ENCODE results near the gene DCTN1. TPM values are rescaled to one million over a fixed set of nuclear protein-coding genes. Genes with fewer than 3 reads are reported as not detected.
A peak's percentile ranks its signal among the peaks of the same experiment; 100 is the strongest.

DCTN1 gene
- total RNA-seq, 1 experiment from 2014 or later: 139 TPM

DNA sequence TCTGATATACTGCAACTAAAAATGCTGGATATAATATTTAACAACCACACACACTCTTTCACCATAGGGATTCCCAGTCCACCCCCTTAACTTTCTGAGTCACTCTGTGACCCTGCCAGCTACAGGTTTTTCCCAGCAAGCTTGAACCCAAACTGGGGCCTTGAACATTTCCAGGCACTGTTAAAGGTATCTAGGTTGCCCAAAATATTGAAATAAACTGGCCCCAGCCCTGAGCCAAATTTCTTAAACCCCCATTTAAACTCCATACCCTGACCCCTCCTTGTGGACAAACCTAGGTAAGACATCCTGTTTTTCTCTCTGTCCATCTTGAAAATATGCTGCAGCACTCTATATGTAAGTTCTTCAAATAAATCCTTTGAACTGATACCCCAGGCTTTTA, 19.7 kb upstream of the DCTN1 start:
- Mint-ChIP-seq H3K4me3 (ENCODE audit: unreplicated experiment) (no peak overlapping the region), H3K4me1 (ENCODE audit: low read depth, unreplicated experiment) (no peaks in the 10 kb centered on the region), H3K27me3 (ENCODE audit: insufficient read depth, unreplicated experiment) (peaks cover 7% of the 10 kb centered on the region), H3K9me3 (ENCODE audit: unreplicated experiment) (no peaks in the 10 kb centered on the region), H3K36me3 (ENCODE audit: insufficient read depth, unreplicated experiment) (no peaks in the 10 kb centered on the region), H3K27ac (ENCODE audit: unreplicated experiment) (no peak overlapping the region)
- H3K27me3 ChIP-seq (replicated peaks; ENCODE audit: control insufficient read depth, insufficient read depth, low read length): no peaks in the 10 kb centered on the region
- H3K4me1 ChIP-seq: no peaks in the 10 kb centered on the region
- no TSS peak for BruUV-seq (replicated peaks)
- TF ChIP-seq, protein P1, sequence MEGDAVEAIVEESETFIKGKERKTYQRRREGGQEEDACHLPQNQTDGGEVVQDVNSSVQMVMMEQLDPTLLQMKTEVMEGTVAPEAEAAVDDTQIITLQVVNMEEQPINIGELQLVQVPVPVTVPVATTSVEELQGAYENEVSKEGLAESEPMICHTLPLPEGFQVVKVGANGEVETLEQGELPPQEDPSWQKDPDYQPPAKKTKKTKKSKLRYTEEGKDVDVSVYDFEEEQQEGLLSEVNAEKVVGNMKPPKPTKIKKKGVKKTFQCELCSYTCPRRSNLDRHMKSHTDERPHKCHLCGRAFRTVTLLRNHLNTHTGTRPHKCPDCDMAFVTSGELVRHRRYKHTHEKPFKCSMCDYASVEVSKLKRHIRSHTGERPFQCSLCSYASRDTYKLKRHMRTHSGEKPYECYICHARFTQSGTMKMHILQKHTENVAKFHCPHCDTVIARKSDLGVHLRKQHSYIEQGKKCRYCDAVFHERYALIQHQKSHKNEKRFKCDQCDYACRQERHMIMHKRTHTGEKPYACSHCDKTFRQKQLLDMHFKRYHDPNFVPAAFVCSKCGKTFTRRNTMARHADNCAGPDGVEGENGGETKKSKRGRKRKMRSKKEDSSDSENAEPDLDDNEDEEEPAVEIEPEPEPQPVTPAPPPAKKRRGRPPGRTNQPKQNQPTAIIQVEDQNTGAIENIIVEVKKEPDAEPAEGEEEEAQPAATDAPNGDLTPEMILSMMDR (IDR thresholded peaks at IDR 0.05; ENCODE audit: insufficient read depth in 1 of 2, low read depth in 1 of 2, low read length in 1 of 2, severe bottlenecking in 1 of 2, unreplicated experiment in 1 of 2): peak in 1 of 2 experiments; percentile 38
- intact Hi-C loops (cut with micrococcal nuclease; ENCODE audit: unreplicated experiment): no loop called here
- no peak overlapping the region for H3K4me3 ChIP-seq (ENCODE audit: low read depth, low read length)
- no peaks in the 10 kb centered on the region for H3K36me3 ChIP-seq (ENCODE audit: control insufficient read depth, insufficient read depth, low read length)
- peak in 1 of 2 experiments; percentile 39 for DNase-seq
- no peaks in the 10 kb centered on the region for H3K9me3 ChIP-seq
- CTCF ChIA-PET: interaction anchor here (1.0 to 2.1 kb wide), 2 partner anchors 8 to 150 kb away, joined by 3 to 7 read pairs; no protein-coding TSS in a partner anchor
- POLR2A ChIA-PET: no interaction called here

DNA sequence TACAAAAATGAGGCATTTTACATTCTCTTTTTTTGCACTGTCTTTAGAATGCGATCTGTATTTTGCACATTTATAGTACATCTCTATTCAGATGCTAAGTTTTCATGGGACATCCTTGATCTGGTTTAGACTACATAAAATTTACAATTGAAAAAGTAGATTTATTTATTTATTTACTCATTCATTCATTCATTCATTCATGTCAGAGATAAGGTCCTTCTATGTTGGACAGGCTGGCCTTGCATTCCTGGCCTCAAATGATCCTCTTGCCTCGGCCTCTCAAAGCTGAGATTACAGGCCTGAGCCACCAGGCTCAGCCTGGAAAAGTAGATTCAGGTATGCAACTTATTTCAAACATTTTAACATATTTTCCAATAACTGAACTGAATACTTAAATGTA, 16.0 kb upstream of the DCTN1 start:
- no peaks in the 10 kb centered on the region for H3K36me3 Mint-ChIP-seq (ENCODE audit: insufficient read depth, unreplicated experiment)
- no TSS peak for BruUV-seq (replicated peaks)
- no peak for DNase-seq
- Histone ChIP-seq H3K9me3 (no peaks in the 10 kb centered on the region), H3K36me3 (ENCODE audit: control insufficient read depth, insufficient read depth, low read length) (no peaks in the 10 kb centered on the region), H3K27me3 (replicated peaks; ENCODE audit: control insufficient read depth, insufficient read depth, low read length) (no peaks in the 10 kb centered on the region), H3K4me3 (ENCODE audit: low read depth, low read length) (no peak overlapping the region), H3K4me1 (no peaks in the 10 kb centered on the region)
- TF ChIP-seq, protein P1 (IDR thresholded peaks at IDR 0.05; ENCODE audit: insufficient read depth in 1 of 2, low read depth in 1 of 2, low read length in 1 of 2, severe bottlenecking in 1 of 2, unreplicated experiment in 1 of 2): no peak
- no peak overlapping the region for H3K27ac Mint-ChIP-seq (ENCODE audit: unreplicated experiment)
- peaks cover 3% of the 10 kb centered on the region for H3K27me3 Mint-ChIP-seq (ENCODE audit: insufficient read depth, unreplicated experiment)
- H3K9me3 Mint-ChIP-seq (ENCODE audit: unreplicated experiment): no peaks in the 10 kb centered on the region
- intact Hi-C loops (cut with micrococcal nuclease; ENCODE audit: unreplicated experiment): no loop called here
- CTCF ChIA-PET: no interaction called here
- peaks cover 6% of the 10 kb centered on the region for H3K4me1 Mint-ChIP-seq (ENCODE audit: low read depth, unreplicated experiment)
- POLR2A ChIA-PET: no interaction called here
- no peak overlapping the region for H3K4me3 Mint-ChIP-seq (ENCODE audit: unreplicated experiment)

DNA sequence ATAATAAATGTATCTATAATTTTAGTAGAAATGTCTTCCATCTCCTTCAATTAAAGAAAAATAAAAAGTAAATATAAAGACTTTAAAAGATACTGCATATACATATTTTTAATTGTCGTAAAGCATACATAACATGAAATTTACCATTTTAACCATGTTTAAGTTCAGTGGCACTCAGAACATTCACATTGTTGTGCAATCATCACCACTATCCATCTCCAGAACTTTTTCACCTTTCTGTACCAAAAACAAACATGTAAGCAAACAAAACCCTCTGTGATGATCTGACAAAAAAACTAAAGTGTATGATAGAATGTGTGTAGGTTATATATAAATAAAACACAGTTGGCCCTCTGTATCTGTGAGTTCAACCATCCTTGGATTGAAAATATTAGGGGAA, 13.4 kb upstream of the DCTN1 start:
- BruUV-seq (replicated peaks): no TSS peak
- no peak for DNase-seq
- Histone ChIP-seq H3K27me3 (replicated peaks; ENCODE audit: control insufficient read depth, insufficient read depth, low read length) (no peaks in the 10 kb centered on the region), H3K4me3 (ENCODE audit: low read depth, low read length) (no peak overlapping the region), H3K4me1 (peaks cover 7% of the 10 kb centered on the region; the same call in 1 of the 2 replicates), H3K9me3 (no peaks in the 10 kb centered on the region), H3K36me3 (ENCODE audit: control insufficient read depth, insufficient read depth, low read length) (no peaks in the 10 kb centered on the region)
- no peaks in the 10 kb centered on the region for H3K36me3 Mint-ChIP-seq (ENCODE audit: insufficient read depth, unreplicated experiment)
- TF ChIP-seq, protein P1 (IDR thresholded peaks at IDR 0.05; ENCODE audit: insufficient read depth in 1 of 2, low read depth in 1 of 2, low read length in 1 of 2, severe bottlenecking in 1 of 2, unreplicated experiment in 1 of 2): no peak
- no peaks in the 10 kb centered on the region for H3K9me3 Mint-ChIP-seq (ENCODE audit: unreplicated experiment)
- CTCF ChIA-PET: no interaction called here
- POLR2A ChIA-PET: no interaction called here
- H3K27ac Mint-ChIP-seq (ENCODE audit: unreplicated experiment): no peak overlapping the region
- H3K4me1 Mint-ChIP-seq (ENCODE audit: low read depth, unreplicated experiment): peaks cover 6% of the 10 kb centered on the region
- peaks cover 3% of the 10 kb centered on the region for H3K27me3 Mint-ChIP-seq (ENCODE audit: insufficient read depth, unreplicated experiment)
- intact Hi-C loops (cut with micrococcal nuclease; ENCODE audit: unreplicated experiment): loop anchor here (2.0 to 5.0 kb wide), 2 partner anchors 127 to 141 kb away; no protein-coding TSS in a partner anchor
- H3K4me3 Mint-ChIP-seq (ENCODE audit: unreplicated experiment): no peak overlapping the region

Measured in Caco-2 (cell line).